Left colon (tissue), 2 donors: ENCODE measurements around the gene C16orf92. TPM values are rescaled to one million over a fixed set of nuclear protein-coding genes. Genes with fewer than 3 reads are reported as not detected.
"Not testable (repeated sequence)": the region's sequence is repeated elsewhere in the genome, so short reads cannot be mapped to it uniquely, and the experiment has no call there.

Source experiments
- ATAC-seq: fragments of 200-7000 bp; cut with Tn5 transposase; one replicate; pipeline ENCODE4 v1.9.1; 2020; ENCODE audit warnings: mild to moderate bottlenecking, moderate library complexity
- DNase-seq, 2 donors: peaks; one replicate each; pipeline ENCODE4 v3.0.0-alpha.2; 2020
- intact Hi-C, 2 donors: fragments of 100-400 bp; cut with DNase I in 1 of 2; cut with micrococcal nuclease in 1 of 2; formaldehyde crosslinking; loops; one replicate each; pipeline versions ENCODE4 v1.11.2 to v1.14.0; 2022; cut with DNase I, micrococcal nuclease
- total RNA-seq, 2 donors: library from RNA; stranded (reverse); fragmentation: NEBNext Ultra II Directional; extraction: Animal tissue kit (Norgen Biotek cat#: 25700); gene quantifications; one replicate each; pipeline ENCODE4 v1.2.1, GENCODE V29; 2021
- donor health status: DM: no; HTN: no; CAD: no.
- donor health status: DM: yes; HTN: yes; CAD: no.

C16orf92 gene
- total RNA-seq, 2 donors from 2014 or later, result not detected

GRCh38 chr16:30040221-30040620, 17.2 kb downstream of the C16orf92 start:
- DNase-seq (no peak), ATAC-seq (no peak)
- intact Hi-C loops, result no loop called here

- intact Hi-C loops, ATAC-seq, DNase-seq: not testable (repeated sequence)
Observed at GRCh38 chr16:30040690-30041089, 17.7 kb downstream of the C16orf92 start.

- intact Hi-C loops, result no loop called here
- no peak for DNase-seq
- no peak for ATAC-seq
Observed at GRCh38 chr16:30041841-30042240, 18.8 kb downstream of the C16orf92 start.

- intact Hi-C loops, result no loop called here
- ATAC-seq (no peak), DNase-seq (no peak)
Observed at GRCh38 chr16:30046178-30046577, 23.2 kb downstream of the C16orf92 start.

DNA sequence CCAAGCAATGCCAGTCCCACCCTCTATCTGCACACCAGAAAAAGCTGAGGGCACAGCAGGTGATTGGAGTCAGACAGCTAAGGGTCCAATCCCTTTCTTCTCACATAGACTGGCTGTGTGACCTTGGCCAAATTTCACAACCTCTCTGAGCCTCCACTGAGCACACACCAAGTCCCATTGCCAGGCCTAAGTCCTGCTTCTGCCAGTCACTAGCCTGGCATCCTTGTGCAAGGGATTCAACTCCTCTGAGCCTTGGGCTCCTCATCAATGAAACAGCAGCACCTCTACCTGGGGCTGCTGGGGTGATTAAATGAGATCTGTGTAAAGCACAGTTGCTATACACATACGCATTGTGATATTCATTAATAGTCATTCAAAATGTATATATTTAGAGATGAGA, 23.6 kb downstream of the C16orf92 start:
- DNase-seq (no peak), ATAC-seq (no peak)
- intact Hi-C loops, result no loop called here

GRCh38 chr16:30049871-30050270, 26.9 kb downstream of the C16orf92 start:
- ATAC-seq, result no peak
- intact Hi-C loops, result no loop called here

GRCh38 chr16:30051518-30051917, 28.5 kb downstream of the C16orf92 start:
- DNase-seq (no peak), ATAC-seq (no peak)

More at GRCh38 chr16:30049871-30050270, 26.9 kb downstream of the C16orf92 start:
- no peak for DNase-seq

DNA sequence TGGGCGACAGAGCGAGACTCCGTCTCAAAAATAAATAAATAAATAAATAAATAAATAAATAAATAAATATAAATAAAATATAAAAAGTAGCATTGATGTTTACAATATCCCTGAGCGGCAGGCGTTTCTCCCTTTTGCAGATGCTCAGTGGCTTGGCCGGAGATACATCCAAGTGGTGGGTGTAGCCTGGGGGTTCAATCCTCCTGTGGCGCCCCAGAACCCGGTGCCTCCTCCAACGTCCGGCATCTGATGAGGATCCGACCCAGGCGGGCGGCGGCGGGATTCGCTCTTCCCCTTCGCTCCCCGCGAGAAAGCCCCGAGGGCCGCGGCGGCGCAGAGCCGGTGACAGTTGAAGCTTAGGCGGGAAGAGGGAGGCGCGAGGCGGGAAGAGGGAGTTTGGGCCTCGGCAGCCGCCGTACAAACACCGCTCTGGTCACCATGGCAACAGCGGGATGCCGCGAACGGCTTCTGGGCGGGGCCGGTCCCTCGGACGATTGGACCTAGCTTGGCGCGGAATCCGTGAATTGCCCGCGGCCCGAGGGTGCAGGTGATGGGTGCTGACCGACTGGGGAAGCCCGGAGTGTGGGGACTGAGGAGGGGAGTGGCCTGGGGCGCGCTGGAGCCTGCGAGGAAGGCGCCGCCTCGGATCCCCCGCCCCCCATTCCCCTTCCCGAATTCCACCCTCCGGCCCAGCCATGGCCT, 29.8 kb downstream of the C16orf92 start:
- DNase-seq (peak; percentile 92 to 98), ATAC-seq (peak; percentile 92)
- intact Hi-C loops, result no loop called here

More at GRCh38 chr16:30051518-30051917, 28.5 kb downstream of the C16orf92 start:
- intact Hi-C loops, result no loop called here

GRCh38 chr16:30053376-30054015, 30.5 kb downstream of the C16orf92 start:
- DNase-seq, result no peak
- ATAC-seq, result peak; percentile 7
- intact Hi-C loops, result no loop called here

GRCh38 chr16:30054451-30054850, 31.5 kb downstream of the C16orf92 start:
- intact Hi-C loops, result no loop called here
- DNase-seq (no peak), ATAC-seq (no peak)

DNA sequence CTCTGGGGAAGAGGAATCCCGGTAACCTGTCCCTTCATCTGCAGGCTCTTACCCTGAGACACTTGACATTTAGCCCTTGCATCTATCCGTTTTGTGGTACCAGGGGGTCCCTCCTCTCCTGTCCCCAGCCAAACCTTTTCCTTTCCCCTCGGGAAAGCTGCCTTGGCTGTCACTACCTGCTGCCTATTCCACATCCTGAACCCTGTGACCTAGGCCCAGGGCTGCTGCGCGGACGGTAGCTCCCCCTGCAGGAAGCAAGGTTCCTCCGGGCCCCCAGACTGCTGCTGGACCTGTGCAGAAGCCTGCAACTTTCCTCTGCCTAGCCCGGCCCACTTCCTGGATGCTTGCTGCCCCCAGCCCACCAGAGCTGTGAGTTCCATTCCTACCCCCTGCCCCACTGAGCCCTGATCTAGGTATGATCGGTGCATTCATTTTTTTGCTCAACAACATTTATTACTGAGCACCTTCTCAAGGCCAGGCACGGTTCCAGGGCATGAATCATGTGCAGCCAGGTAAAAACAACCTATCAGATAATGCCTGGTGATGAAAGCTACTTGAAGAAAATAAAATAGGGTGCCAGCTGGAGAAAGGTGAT, 32.1 kb downstream of the C16orf92 start:
- intact Hi-C loops, result no loop called here
- ATAC-seq (peak; percentile 68), DNase-seq (peak; percentile 39 to 68)

- ATAC-seq (no peak), DNase-seq (no peak)
- intact Hi-C loops, result no loop called here
Observed at GRCh38 chr16:30060346-30060745, 37.3 kb downstream of the C16orf92 start.

DNA sequence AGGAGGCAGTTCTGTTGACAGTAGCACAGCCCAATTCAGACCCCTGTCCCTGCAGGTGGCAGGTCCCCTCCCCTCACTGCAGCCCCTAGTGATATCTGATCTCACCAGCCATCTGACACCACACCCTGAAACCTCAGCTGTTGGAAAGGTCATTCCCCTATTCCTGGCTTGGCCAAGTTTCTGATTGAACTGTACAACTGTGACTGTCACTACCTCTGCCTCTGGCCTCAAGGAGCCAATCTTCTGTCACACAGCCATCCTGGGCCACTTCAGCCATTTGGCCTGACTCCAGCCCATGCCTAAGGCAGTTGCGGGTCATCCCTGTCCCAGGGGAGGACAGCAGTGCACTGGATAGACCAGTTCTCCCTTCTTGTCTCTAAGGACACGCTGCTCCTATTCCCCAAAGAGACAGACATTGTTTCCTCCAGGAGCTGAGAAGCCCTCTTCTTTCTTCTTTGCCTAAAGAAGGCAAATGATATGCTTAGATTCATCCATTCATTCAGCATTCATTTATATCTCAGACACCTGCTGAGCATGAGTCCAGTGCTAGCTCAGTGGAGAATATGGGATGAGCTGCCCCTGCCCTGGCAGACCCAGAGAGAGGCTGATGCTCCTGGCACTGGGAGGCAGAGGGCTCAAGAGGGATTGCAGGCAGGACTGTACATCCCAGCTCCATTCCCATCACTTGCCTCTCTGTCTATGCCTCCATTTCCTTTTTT, 38.0 kb downstream of the C16orf92 start:
- intact Hi-C loops, result no loop called here
- ATAC-seq (no peak), DNase-seq (no peak)

- no peak for ATAC-seq
- no peak for DNase-seq
- intact Hi-C loops, result no loop called here
Observed at GRCh38 chr16:30063278-30063892, 40.4 kb downstream of the C16orf92 start.

GRCh38 chr16:30063893-30064728, 41.1 kb downstream of the C16orf92 start:
- intact Hi-C loops, result no loop called here
- ATAC-seq, result peak; percentile 11
- DNase-seq, result peak; percentile 81 to 83

GRCh38 chr16:30064729-30065101, 41.7 kb downstream of the C16orf92 start:
- intact Hi-C loops, result no loop called here
- ATAC-seq, result no peak
- no peak for DNase-seq

DNA sequence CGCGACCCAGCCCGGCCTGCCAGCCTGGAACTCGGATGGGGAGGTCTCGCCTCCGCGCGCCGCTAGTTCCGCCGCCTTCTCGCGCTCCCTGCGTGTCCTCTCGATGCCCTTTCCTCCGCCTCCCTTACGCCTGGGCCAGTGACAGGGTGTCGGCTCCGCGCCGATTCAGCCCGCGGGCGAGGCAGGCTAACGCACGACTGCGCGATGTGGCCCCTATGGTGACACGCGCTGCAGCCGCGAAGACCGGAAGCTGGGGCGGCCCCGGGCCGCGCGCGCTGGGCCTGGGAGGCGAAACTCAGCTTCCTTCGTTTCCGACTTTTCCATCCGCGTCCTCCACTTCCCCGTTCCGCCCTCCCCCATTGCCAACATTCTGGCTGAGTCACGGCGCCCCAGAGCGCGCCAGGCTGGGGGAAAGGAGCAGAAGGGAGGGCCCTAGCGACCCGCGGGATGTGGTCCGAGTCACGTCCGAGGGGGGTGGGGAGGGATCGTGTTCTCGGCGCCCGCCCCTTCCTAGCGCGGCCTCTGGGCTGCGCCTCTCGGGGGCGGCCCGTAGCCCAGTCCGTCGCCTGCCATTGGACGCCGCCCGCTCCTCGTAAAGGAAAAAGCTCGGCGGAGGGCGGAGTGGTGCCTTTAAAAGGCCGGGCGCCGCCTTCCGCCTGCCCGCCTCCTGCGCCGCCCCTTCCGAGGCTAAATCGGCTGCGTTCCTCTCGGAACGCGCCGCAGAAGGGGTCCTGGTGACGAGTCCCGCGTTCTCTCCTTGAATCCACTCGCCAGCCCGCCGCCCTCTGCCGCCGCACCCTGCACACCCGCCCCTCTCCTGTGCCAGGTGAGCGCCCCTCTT, 42.3 kb downstream of the C16orf92 start, which contains the start of gene ALDOA:
Gene ALDOA, plus strand, starts transcription at position 659 of the 841 bp plus-strand sequence. CDS start 1,138 bp downstream, outside the sequence.
- ATAC-seq, result peak; percentile 79
- intact Hi-C loops, result no loop called here
- DNase-seq, result peak; percentile 98
